BJ (cell line): ENCODE measurements around the gene ARHGAP23. TPM values are rescaled to one million over a fixed set of nuclear protein-coding genes. Genes with fewer than 3 reads are reported as not detected.

Experiments used
- CTCF ChIA-PET: fragments of 350-600 bp; formaldehyde crosslinking; extraction: SDS; loops from one replicate; lab custom pipeline; 2021; ENCODE audit warnings: antibody characterized with exemption, inconsistent platforms; lab: Yijun Ruan, JAX
- POLR2A ChIA-PET: fragments of 300-600 bp; sonication (Branson Sonifier 250); formaldehyde crosslinking; extraction: SDS; loops from one replicate; lab custom pipeline; 2021; ENCODE audit warnings: antibody characterized with exemption; lab: Charles Lee
- DNase-seq: peaks from one replicate; pipeline ENCODE4 v3.0.0-alpha.2; 2011; ENCODE audit warnings: low read depth
- H3K27me3 ChIP-seq: 2 replicates; pipeline ENCODE4 v1.6.0; 2011; ENCODE audit warnings: low read length; ENCODE audit not compliant: control insufficient read depth, insufficient read depth
- H3K36me3 ChIP-seq: 2 replicates; pipeline ENCODE4 v1.5.1; 2011; ENCODE audit warnings: low read length; ENCODE audit not compliant: control insufficient read depth, insufficient read depth
- H3K4me3 ChIP-seq: 2 replicates; pipeline ENCODE4 v1.5.1; 2011; ENCODE audit warnings: low read depth, mild to moderate bottlenecking, control low read depth, low read length
- polyA plus RNA-seq: library from polyadenylated mRNA; depleted of rRNA; stranded (reverse); fragments of >200 nt; gene quantifications from 2 replicates; pipeline ENCODE4 v1.2.3, GENCODE V29; 2011
- TF ChIP-seq, protein P1 (sequence below): IDR thresholded peaks from 2 replicates; pipeline ENCODE4 v1.5.1; 2011; ENCODE audit warnings: low read depth, mild to moderate bottlenecking, control low read depth, inconsistent platforms, low read length, moderate library complexity; ENCODE audit not compliant: insufficient read depth

Gene ARHGAP23
- polyA plus RNA-seq, 1 experiment, result 17.2 TPM

DNA sequence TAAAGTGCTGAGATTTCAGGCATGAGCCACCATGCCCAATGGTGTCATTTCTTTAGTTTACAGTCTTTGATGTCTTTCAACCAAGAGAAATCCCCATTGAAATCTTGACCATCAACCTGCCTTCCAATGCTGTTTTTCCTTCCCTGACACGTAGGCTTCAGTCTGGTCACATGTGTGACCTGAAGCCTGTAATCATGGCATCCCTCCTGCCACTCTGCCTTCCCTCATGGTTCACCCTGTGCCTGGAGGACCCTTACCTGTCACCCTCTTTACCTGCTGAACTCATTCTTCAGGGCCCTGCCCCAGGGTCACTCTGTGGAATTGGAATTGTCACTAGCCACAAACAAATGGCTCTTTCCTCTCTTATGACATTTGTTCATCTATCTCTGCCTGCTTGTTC is 18.1 kb upstream of the ARHGAP23 start:
- POLR2A ChIA-PET, result no interaction called here
- CTCF ChIA-PET, result interaction anchor here (0.7 to 14.6 kb wide), 3 partner anchors 14 to 60 kb away, joined by 3 to 318 read pairs (median 3); partner anchors contain the start of genes GPR179 and SOCS7
- TF ChIP-seq, protein P1, sequence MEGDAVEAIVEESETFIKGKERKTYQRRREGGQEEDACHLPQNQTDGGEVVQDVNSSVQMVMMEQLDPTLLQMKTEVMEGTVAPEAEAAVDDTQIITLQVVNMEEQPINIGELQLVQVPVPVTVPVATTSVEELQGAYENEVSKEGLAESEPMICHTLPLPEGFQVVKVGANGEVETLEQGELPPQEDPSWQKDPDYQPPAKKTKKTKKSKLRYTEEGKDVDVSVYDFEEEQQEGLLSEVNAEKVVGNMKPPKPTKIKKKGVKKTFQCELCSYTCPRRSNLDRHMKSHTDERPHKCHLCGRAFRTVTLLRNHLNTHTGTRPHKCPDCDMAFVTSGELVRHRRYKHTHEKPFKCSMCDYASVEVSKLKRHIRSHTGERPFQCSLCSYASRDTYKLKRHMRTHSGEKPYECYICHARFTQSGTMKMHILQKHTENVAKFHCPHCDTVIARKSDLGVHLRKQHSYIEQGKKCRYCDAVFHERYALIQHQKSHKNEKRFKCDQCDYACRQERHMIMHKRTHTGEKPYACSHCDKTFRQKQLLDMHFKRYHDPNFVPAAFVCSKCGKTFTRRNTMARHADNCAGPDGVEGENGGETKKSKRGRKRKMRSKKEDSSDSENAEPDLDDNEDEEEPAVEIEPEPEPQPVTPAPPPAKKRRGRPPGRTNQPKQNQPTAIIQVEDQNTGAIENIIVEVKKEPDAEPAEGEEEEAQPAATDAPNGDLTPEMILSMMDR, result no peak
- Histone ChIP-seq H3K4me3 (no peak overlapping the region), H3K27me3 (0 out of 2 replicates have a peak, but pooled peaks cover 1% of the 10 kb centered on the region), H3K36me3 (no peaks in the 10 kb centered on the region)
- DNase-seq, result no peak

DNA sequence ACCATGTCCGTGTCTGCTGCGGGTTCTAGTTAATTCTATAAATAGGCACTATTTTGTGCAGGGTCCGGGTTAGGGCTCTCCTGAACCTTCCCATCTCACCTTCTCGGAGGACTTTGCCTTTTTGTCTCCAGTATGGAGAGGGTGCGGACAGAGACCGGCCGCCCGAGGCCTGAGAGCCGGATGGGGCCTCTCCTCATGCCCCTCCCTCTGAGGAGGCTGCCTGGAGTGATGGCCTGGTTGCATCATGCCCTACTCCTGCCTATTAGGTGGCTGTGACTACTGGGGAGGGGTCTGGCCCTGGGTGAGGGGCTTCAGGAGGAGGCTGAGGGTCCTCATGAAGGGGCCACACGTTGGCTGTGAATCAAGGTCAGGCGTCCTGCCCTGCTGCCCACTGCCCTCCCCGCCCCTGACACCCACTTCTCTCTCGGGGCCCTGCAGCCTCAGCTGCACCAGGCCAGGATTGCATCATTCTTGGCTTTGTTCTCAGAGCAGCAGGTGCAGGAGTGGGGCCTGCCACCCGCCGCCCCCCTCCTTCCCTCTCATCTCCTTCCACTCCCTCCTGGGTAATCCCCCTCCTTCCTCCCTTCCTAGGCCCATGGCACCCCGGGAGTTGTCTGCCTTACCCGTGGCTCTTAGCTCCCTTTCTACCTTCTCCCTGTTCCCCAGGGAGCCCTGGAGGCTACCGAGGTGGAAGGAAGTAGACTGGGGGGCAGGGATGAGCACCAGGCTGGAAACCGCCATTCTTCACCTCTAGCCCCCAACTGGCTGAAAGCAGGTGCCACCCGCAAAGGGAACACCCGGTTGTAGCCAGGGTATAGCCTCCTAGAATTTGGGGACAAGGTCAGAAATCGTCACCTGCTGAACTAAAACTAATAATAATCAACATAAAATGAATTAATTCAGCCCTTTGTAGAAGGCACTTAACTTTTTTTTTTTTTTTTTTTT is 12.7 kb upstream of the ARHGAP23 start:
- TF ChIP-seq, protein P1, result no peak
- ChIA-PET CTCF (interaction anchor here (0.8 to 14.6 kb wide), 18 partner anchors 12 to 252 kb away, joined by 3 to 318 read pairs (median 4); partner anchors contain the start of genes GPR179 and SOCS7), POLR2A (interaction anchor here (0.8 kb wide), 1 partner anchor 183 kb away, joined by 12 read pairs; no protein-coding TSS in a partner anchor)
- peak overlapping the region; percentile 32 for H3K4me3 ChIP-seq
- DNase-seq, result no peak
- no peaks in the 10 kb centered on the region for H3K36me3 ChIP-seq
- peaks cover 25% of the 10 kb centered on the region for H3K27me3 ChIP-seq

DNA sequence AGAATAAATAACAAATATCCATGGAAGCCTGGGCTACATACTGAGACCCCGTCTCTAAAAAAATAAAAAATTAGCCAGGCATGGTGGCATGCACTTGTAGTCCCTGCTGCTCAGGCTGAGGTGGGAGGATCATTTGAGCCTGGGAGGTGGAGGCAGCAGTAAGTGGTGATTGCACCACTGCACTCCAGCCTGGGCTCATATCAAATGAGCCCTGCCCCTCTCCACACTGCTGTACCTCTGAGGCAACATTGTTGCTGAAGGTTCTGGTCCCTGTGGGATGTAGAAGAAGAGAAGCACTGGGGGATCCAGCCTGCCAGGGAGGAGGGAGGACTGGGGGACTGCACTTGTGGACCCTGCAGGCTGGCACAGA is 11.4 kb upstream of the ARHGAP23 start:
- Histone ChIP-seq H3K4me3 (no peak overlapping the region), H3K36me3 (no peaks in the 10 kb centered on the region), H3K27me3 (peaks cover 25% of the 10 kb centered on the region)
- ChIA-PET CTCF (interaction anchor here (14.6 kb wide), 1 partner anchor 67 kb away, joined by 318 read pairs; the partner anchor contains the start of genes GPR179 and SOCS7), POLR2A (no interaction called here)
- no peak for DNase-seq
- TF ChIP-seq, protein P1, result no peak

DNA sequence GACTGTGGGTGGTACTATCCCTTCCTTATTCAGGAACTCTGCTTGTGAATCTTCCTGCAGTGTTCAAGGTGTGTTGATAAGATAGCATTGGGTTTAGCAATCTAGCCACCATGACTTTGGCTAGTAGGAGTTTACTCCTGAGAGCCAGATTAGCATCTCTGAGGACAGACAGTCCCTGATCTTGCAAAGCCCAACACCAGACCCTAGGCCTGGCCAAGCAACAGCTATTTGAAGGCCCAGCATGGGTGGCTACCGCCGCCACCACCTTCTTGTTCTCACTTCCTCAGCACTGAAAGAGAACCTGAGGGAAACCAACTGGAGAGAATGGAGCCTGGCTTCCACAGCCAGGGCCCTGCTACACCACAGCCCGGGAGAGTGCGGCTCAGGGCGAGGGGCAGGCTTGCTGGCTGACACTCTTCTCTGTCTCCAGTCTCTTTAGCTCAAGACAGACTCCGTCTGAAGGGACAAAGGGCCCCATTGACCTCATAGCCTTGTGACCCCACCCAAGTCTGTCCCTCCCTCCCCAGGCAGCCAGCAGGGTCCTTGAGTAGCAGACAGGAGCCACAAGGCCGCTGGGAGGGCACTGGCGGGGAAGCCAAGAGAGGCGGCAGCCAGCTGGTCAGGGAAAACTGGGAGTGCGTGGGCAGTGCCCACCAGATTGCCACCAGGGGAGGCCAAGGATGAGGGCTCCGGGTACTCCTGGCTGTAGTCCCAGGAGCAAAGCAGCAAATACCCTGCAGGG is 10.9 kb upstream of the ARHGAP23 start:
- Histone ChIP-seq H3K4me3 (no peak overlapping the region), H3K36me3 (no peaks in the 10 kb centered on the region), H3K27me3 (peaks cover 25% of the 10 kb centered on the region)
- POLR2A ChIA-PET, result interaction anchor here (0.6 kb wide), 1 partner anchor 65 kb away, joined by 3 read pairs; no protein-coding TSS in a partner anchor
- CTCF ChIA-PET, result interaction anchor here (0.6 to 14.6 kb wide), 2 partner anchors 67 to 75 kb away, joined by 5 to 318 read pairs; partner anchors contain the start of genes GPR179 and SOCS7
- DNase-seq, result no peak
- TF ChIP-seq, protein P1, result no peak
